ENCODE results near the gene RAB31. TPM values are rescaled to one million over a fixed set of nuclear protein-coding genes. Genes with fewer than 3 reads are reported as not detected.
A peak's percentile ranks its signal among the peaks of the same experiment; 100 is the strongest.

RAB31 gene
- total RNA-seq, 1 donor: 1.9 TPM

DNA sequence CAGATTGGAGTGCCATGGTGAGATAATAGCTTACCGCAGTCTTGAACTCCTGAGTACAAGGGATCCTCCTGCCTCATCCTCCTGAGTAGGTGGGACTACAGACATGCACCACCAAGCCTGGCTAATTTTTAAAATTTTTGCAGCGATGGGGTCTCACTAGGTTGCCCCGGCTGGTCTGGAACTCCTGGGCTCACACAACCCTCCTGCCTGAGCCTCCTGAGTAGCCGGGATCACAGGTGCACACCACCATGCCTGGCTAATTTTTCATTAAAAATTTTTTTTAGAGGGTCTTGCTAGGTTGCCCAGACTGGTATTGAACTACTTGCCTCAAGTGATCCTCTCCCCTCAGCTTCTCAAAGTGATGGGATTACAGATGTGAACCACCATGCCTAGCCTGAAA is 27.8 kb downstream of the RAB31 start:
- DNase-seq (ENCODE audit: low read depth in 2 of 3, low spot score in 2 of 3): no peak

GRCh38 chr18:9736286-9736835 is 28.3 kb downstream of the RAB31 start:
- DNase-seq (ENCODE audit: low read depth in 2 of 3, low spot score in 2 of 3): no peak

DNA sequence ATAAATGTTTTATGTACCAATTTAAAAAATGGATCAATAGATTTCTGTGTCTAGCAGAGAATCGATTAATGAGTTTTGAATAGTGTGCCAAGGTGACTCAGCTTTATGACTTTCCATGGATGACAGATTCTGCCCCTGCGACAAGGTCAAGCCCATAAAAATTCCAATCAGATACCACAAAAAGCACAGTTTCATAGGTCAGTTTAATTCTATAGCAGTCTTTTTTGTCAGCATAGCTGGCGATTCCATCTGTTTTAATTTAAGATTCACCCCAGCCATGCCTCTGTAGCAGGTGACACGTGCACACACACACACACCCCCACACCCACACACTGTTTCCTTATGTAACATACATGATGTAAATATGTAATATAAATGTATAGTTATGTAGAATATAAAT is 28.9 kb downstream of the RAB31 start:
- DNase-seq (ENCODE audit: low read depth in 2 of 3, low spot score in 2 of 3): no peak

GRCh38 chr18:9737472-9738121 is 29.5 kb downstream of the RAB31 start:
- DNase-seq (ENCODE audit: low read depth in 2 of 3, low spot score in 2 of 3): no peak

DNA sequence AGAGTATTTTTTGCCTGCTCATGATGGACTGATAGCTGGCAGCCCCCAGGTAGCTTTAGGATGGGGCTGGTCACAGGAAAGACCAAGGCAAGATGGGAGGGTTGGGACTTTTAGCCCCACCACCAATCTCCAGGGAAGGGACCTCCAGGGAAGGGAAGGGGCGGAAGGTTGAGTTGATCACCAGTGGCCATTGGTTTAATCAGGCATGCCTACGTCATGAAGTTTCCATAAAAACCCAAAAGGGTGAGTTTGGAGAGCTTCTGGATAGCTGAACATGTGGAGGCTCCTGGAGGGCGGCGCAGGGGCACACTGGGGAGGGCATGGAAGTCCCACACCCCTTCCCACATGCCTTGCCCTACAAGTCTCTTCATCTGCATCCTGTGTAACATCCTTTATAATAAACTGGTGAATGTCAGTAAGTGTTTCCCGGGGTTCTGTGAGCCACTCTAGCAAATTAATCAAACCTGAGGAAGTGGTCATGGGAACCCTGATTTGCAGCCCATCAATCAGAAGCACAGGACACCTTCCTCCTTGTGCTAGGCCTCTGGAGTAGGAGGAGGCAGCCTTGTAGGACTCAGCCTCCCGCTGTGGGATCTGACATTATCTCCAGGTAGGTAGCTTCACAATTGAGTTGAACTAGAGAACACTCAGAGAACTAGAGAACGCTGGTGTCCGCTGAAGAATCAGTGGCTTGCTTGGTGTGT is 30.3 kb downstream of the RAB31 start:
- peak in 1 of 3 donors; percentile 31 for DNase-seq (ENCODE audit: low read depth in 2 of 3, low spot score in 2 of 3)

- DNase-seq (ENCODE audit: low read depth in 2 of 3, low spot score in 2 of 3): no peak
Measured at GRCh38 chr18:9739516-9739915, 31.4 kb downstream of the RAB31 start.

DNA sequence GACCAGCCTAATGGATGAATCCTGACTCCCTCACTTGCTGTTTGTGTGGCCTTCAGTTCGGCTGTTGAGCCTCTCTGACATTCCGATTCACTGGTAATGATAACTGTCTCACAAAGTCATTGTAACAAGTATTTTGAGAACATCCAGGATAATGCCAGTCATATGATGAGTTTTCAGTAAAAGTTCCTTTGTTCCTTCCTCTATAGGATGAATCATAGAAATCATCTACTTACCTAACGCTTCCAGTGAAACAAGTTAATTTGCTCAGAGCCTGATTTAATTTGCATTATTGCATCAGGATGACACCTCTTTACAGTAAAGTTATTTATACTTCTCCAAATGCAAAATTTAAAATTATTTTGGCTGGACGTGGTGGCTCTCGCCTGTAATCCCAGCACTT is 32.0 kb downstream of the RAB31 start:
- no peak for DNase-seq (ENCODE audit: low read depth in 2 of 3, low spot score in 2 of 3)

- DNase-seq (ENCODE audit: low read depth in 2 of 3, low spot score in 2 of 3): no peak
Measured at GRCh38 chr18:9741406-9741792, 33.3 kb downstream of the RAB31 start.

- no peak for DNase-seq (ENCODE audit: low read depth in 2 of 3, low spot score in 2 of 3)
Measured at GRCh38 chr18:9741793-9742523, 33.9 kb downstream of the RAB31 start.

DNA sequence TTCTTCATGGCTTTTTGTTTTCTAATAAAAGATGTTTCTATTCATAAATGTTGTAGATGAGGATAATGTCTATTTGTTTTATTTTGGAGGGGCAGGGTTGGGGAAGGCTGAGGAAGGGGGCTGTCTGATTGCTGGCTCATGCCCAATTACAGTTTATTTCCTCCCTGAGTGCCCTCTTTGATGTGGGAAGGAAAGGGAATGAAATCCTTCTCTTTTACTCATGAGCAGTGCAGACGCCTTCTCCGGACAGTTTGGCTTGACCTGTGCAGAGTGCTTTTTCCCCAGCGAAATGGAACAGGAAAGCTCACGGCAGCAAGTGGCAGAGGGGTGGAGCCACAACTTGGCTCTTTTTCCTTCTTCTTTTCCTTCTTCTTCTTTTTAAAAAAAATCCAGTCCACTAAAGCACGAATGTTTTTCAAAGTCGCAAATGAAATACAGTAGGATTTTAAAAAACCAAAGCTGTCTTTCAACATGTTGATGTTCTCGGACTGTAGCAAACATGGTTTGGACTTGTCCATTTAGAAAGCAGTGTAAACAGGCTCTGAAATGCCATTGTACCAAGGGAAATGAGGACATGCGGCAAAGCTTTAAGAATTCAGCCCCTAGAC is 34.5 kb downstream of the RAB31 start:
- no peak for DNase-seq (ENCODE audit: low read depth in 2 of 3, low spot score in 2 of 3)

- DNase-seq (ENCODE audit: low read depth in 2 of 3, low spot score in 2 of 3): no peak
Measured at GRCh38 chr18:9743200-9744016, 35.3 kb downstream of the RAB31 start.

DNA sequence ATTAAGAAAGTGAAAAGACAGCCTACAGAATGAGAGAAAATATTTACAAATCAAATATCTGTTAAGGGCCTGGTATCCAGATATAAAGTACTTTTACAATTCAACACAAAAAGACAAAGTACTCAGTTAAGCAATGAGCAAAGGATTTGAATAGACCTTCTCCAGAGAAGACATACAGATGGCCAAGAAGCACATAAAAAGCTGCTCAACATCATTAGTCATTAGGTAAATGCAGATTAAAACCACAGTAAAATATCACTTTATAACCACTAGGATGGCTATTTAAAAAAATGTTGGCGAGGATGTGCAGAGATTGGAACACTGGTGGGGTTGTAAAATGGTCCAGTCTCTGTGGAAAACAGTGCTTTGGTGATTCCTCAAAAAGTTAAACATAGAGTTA is 38.9 kb downstream of the RAB31 start:
- no peak for DNase-seq (ENCODE audit: low read depth in 2 of 3, low spot score in 2 of 3)

GRCh38 chr18:9749611-9750010 is 41.5 kb downstream of the RAB31 start:
- DNase-seq (ENCODE audit: low read depth in 2 of 3, low spot score in 2 of 3): no peak

DNA sequence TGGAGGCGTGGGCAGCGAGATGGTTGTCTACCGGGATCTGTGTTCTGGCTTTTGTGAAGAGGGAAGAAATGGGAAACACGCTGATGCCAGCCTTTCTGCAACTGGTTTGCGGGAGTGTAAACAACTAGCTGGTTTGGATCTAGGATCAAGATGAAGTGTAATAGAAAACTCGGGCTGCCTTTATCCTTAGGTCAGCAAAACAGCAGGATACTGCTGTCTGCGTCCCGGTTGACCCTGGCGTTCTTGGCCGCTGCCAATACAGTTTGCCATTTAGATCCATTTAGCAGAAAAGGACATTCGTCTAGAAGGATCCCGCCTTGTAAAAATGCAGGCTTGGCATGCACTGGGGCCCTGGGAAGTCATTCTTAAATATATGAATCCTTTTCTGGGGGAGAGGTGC is 42.0 kb downstream of the RAB31 start:
- no peak for DNase-seq (ENCODE audit: low read depth in 2 of 3, low spot score in 2 of 3)

DNA sequence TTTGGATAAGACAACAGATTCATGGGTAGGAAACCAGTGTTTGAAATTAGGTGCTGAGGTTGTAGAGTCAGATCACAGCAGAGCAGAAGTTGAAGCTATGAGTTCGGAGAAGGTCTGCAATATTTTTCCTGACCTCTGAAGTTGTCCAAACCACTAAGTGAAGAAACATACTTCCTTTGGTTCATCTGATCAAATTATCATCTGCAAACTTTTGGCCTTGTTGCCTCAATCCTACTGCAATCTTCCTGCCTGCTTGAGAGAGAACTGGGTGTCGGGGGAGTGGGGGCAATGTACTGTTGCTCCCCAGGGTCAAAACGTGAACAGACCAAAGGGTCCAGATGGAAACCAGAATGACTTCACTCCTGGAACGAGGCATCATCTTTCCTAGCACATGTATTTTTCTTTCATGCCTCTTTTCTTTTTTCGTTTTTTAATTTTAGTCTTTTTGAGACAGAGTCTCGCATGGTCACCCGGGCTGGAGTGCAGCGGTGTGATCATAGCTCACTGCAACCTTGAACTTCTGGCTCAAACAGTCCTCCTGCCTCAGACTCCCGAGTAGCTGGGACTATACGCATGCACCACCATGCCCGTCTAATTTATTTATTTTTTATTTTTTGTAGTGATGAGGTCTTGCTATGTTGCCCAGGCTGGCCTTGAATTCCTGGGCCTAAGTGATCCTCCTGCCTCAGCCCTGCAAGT is 42.7 kb downstream of the RAB31 start:
- no peak for DNase-seq (ENCODE audit: low read depth in 2 of 3, low spot score in 2 of 3)

DNA sequence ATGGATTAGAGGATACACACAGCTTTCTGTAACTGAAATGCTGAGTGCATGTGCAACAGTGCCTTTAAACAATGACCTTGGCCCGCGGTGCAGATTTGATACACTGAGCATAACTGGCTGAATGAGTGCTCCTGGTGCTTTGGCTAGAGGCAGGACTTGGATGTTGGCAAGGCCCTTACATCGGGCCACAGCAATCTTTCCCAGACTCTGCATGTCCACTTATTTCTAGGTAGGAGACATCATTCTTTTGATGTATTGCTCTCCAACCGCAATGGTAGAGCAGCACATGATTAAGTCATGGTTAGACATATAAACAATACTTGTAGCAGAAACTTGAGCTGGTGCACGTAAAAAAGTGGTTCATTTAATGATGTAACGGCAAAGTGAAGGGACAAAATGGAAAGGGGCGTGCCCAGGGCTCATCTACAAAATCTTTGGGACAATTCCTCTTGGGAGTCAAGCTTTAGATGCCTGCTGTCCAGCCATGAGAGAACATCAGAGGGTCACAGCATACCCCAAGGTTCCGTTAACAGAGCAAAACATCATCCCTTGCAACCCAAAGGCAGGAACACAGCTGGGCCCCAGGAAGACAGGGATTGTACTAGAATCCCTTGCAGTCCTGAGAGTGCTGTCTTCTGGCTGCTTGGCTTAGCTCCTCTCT is 43.4 kb downstream of the RAB31 start:
- no peak for DNase-seq (ENCODE audit: low read depth in 2 of 3, low spot score in 2 of 3)

GRCh38 chr18:9753846-9754245 is 45.7 kb downstream of the RAB31 start:
- DNase-seq (ENCODE audit: low read depth in 2 of 3, low spot score in 2 of 3): no peak

DNA sequence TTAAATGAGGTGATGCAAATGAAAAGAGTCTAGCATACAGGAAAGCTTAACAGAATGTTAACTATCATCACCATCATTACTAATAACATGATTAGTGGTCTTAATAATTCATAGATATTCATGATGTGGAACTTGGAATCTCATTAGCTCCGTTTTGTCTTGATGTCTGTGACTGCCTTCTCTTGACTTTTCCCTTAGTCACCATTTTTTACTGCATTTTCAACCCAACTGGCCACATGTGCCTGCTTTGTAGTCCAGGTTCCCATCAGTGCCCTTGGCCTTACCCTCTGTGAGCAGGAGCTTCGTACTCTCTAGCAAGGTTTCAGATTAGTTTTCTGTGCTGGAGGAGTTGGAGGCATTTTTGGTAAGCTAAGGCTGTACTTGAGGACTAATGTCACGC is 47.0 kb downstream of the RAB31 start:
- no peak for DNase-seq (ENCODE audit: low read depth in 2 of 3, low spot score in 2 of 3)

- DNase-seq (ENCODE audit: low read depth in 2 of 3, low spot score in 2 of 3): peak in 2 of 3 donors; percentile 37 to 82
Measured at GRCh38 chr18:9755615-9756014, 47.5 kb downstream of the RAB31 start.

All from hematopoietic multipotent progenitor cell (in vitro differentiated cells).